DMS79 treated with DMSO at 0.1 percent for 48 hours (cell line): ENCODE data around the gene MGST3.
"Not testable (repeated sequence)": the region's sequence is repeated elsewhere in the genome, so short reads cannot be mapped to it uniquely, and the experiment has no call there.

Experiments
- DNase-seq: peaks from one replicate; lab custom pipeline; 2025; lab: John Stamatoyannopoulos, UW

The MGST3 gene

DNA sequence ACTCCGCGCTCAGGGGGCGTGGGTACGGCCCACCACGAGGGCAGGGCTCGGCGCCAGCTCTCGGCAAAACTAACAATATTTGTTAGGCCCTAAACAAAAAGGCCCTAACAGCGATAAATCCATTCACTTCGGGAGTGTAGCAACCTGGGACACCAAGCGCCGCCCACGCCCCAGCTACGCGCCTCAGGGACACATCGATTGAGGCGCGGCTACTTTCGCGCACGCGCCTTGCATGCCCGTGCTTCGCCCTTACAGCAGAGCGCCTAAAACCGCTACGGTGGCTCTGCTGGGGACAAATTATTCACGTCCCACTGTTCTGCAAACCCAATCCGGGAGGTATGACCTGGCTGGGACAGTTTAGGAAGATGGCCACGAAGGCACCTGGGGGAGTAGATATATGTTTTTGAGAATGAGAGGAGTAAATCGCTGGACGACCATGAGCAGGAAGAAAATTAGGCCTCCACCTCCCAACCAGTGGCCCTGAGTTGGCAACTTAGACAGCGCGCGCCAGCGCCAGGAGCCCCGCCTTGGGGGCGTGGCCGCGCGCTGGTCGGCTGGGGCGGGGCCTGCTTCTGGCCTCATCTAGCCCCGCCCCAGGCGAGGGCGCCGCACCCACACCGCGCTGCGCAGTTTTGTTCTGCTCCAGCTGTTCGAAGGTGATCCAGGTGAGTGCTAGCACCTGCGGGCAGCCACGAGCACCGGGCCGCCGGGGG, at the start of gene MGST3:
MGST3 (plus strand) TSS at position 606 of the 713 bp plus-strand sequence. CDS start 18,614 bp downstream, outside the sequence.
- DNase-seq, result peak; percentile 98

GRCh38 chr1:165581926-165582325, 49.1 kb upstream of the MGST3 start:
- DNase-seq, result no peak

- no peak for DNase-seq
These were observed 44.6 kb upstream of the MGST3 start for GRCh38 chr1:165586398-165586797.

GRCh38 chr1:165591391-165591790, 39.6 kb upstream of the MGST3 start:
- not testable (repeated sequence) for DNase-seq

- DNase-seq, result peak; percentile 46
These were observed 37.9 kb upstream of the MGST3 start for GRCh38 chr1:165592945-165593823.

DNA sequence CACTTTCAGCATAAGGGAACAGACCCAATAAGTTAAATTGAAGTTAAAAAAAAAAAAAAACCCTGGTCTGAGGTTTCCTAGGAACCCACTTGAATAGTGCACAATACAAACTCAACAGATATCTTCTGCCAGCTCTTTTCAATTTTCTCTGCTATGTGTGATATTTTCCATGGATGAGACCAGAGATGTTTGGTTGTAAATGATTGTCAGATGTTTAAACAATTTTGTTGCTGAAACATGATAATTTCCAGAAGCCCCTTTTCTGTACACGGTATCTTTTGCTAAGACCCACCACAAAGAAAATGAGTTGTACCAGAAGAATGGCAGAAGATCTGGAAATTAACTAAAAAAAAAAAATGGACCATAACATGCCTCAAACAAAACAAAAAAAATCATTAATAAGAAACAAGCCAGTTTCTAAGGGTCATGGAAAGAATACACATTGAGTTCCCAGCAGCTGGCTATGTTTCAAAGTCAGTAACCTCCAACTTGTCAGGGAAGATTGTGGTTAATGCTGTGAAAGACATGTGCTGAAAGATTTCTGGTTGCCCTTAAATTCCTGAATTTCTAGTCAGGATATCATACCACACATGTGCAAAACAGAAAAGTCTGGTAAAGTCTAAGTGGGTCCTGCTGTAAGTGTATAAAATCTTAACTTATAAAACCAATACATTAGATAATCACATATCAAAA, 35.6 kb upstream of the MGST3 start:
- no peak for DNase-seq

DNA sequence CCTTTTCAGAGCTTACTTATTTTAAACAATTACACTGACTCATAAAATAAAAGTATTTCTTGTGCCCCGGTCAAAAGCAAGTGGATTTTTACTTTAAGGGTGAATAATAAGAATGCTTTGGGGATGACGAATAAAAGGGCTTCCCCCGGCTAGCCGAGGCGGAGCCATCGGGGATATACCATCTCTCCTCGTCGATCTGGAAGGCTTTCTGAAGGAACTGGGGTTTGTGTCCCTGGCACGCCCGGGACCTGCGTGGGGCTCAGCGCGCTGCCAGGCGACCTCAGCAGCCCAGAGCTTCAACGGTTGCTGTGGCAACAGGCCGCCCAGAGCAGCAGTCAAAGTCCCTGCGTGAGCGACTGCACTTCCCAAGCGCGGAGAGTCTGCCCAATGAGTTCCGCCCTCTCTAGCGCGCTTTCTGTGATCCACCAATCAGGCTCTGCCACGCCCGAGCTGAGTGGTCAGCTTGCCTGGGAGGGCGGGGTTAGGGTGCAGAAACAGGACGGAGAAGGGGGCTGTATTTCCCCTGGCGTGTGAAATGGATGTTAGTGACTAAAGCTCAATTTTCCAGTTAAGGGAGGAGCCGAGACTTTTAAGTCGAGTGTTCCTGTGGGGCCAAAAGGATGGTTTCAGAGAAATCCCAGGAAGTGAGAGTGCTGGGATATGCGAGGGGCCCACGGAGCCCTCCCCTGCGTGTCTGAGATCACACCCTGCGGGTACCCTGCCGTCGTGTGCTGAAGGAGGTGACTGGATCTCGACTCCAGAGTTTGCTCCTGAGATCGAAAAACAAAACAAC, 33.0 kb upstream of the MGST3 start:
- DNase-seq, result peak; percentile 90

- peak; percentile 27 for DNase-seq
These were observed 32.4 kb upstream of the MGST3 start for GRCh38 chr1:165598676-165599059.

GRCh38 chr1:165600793-165601192, 30.2 kb upstream of the MGST3 start:
- no peak for DNase-seq

DNA sequence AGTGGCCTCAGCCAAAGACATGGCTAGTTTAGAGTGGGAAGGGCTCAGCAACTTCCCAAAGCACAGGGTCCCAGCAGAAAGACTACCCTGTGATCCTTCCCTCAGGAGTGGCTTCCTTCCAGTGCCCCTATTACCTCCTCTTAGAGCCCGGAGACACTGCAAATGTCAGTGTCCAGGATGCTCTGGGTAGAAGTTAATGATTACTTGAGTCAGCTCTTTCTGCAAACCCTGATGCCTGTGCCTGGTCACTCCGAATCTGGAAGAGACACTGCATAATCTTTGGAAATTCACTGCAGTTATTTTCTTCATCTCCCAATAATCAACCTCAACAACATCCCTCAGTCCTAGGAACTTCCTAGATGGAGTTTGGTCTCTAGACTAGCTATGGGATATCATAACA, 27.2 kb upstream of the MGST3 start:
- no peak for DNase-seq

DNA sequence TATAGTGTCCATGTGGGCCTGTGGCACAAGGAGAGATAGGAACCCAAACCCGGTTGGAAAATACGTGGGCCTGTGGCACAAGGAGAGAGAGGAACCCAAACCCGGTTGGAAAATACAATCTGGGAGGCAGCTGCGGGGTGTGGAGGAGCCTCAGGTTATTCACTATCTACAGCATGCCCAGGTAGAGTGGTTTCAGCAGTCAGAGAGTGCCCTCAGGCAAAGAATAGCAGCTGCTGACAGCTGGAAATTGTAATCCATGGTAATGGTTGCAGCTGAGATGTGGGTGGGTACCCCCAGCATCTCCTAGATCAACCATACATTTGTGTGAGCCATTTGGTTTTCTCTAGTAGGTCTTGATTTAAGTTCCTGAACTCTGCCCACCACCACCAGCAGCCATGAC, 25.8 kb upstream of the MGST3 start:
- no peak for DNase-seq

GRCh38 chr1:165606676-165607075, 24.4 kb upstream of the MGST3 start:
- DNase-seq, result not testable (repeated sequence)

- peak; percentile 18 for DNase-seq
These were observed 20.2 kb upstream of the MGST3 start for GRCh38 chr1:165610866-165611265.

- DNase-seq, result no peak
These were observed 19.0 kb upstream of the MGST3 start for GRCh38 chr1:165612062-165612461.

DNA sequence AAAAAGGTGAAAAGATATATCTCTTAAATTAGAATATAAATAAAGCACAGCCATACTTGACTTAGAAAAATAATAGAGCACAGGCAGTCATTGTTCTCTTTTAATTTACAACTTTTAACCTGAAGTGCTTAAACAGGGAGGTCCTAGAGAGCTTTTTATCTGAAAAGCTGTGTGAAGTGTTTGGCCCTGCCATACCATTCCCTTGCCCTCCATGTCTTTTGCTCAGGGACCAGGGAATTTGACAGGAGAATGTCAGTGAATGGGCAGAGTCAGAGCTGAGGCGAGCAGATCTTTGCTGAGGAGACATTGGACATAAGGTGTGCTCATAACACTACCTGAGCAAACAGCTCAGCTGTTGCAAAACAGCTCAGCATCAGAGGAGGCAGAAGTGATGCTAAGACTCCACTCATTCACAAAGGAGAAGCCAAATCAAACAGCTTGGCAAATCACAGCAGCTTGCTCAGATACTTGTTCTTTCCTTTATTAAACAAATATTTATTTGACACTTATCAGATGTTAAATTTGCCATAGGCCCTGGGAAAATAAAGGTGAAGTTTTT, 14.9 kb upstream of the MGST3 start:
- no peak for DNase-seq

- DNase-seq, result no peak
These were observed 14.0 kb upstream of the MGST3 start for GRCh38 chr1:165616987-165617546.

- no peak for DNase-seq
These were observed 11.3 kb upstream of the MGST3 start for GRCh38 chr1:165619647-165620151.

DNA sequence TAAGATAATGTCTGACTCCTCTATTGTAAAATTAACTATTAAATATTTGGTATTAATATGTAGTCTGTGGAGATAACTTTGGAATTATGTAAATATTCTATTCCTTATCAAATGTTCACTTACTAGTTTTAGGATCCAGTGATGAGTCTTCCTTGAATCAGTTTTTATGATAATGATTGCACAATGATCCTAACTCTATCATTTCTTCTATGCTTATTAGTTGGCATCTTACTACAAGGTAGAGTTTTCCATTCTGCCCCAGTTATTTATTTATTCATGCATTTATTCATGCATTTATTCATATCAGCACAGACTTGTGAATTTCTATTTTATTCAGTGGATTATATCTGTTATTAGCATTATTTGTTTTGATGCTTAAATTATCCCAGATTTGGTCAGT, 7.4 kb upstream of the MGST3 start:
- no peak for DNase-seq

- DNase-seq, result no peak
These were observed 6.6 kb upstream of the MGST3 start for GRCh38 chr1:165624441-165624840.

GRCh38 chr1:165628147-165628822, 2.7 kb upstream of the MGST3 start:
- no peak for DNase-seq
